Kidney (tissue), 14 donors: ENCODE data around the gene ICA1. TPM values are rescaled to one million over a fixed set of nuclear protein-coding genes. Genes with fewer than 3 reads are reported as not detected.

Experiments
- DNase-seq, 5 donors: peaks; one replicate each; pipeline ENCODE4 v3.0.0-alpha.2; 2013 to 2020
- FAIRE-seq: peaks from 2 replicates; lab custom pipeline; 2012; peaks lifted over from hg19 to GRCh38; lab: Jason Lieb, UNC
- H3K27ac ChIP-seq, 2 donors: one replicate each; pipeline ENCODE4 v1.7.0; 2013; ENCODE audit warnings: low read depth in 2 of 2, low read length in 2 of 2, inconsistent platforms in 1 of 2
- H3K27me3 ChIP-seq: one replicate; pipeline ENCODE4 v1.7.1; 2013; ENCODE audit warnings: low read length, inconsistent platforms; ENCODE audit not compliant: control insufficient read depth, insufficient read depth
- H3K36me3 ChIP-seq, 3 donors: one replicate each; pipeline versions ENCODE4 v1.7.0 to v1.7.1; 2013; ENCODE audit warnings: low read length in 3 of 3, control low read depth in 1 of 3, inconsistent platforms in 1 of 3; ENCODE audit not compliant: insufficient read depth in 3 of 3, control insufficient read depth in 2 of 3
- H3K4me1 ChIP-seq, 3 donors: one replicate each; pipeline versions ENCODE4 v1.7.0 to v1.7.1; 2013; ENCODE audit warnings: low read length in 3 of 3, inconsistent platforms in 1 of 3, low read depth in 1 of 3; ENCODE audit not compliant: control insufficient read depth in 2 of 3, insufficient read depth in 2 of 3
- H3K4me3 ChIP-seq, 3 donors: one replicate each; pipeline versions ENCODE4 v1.7.0 to v1.8.1; 2013; ENCODE audit warnings: low read length in 3 of 3, control low read depth in 1 of 3, inconsistent platforms in 1 of 3
- H3K9ac ChIP-seq, 3 donors: one replicate each; pipeline versions ENCODE4 v1.7.0 to v1.7.1; 2013; ENCODE audit warnings: low read length in 3 of 3, control low read depth in 1 of 3, inconsistent platforms in 1 of 3
- H3K9me3 ChIP-seq, 3 donors: one replicate each; pipeline versions ENCODE4 v1.7.0 to v1.7.1; 2013; ENCODE audit warnings: low read length in 3 of 3, control low read depth in 1 of 3, inconsistent platforms in 1 of 3; ENCODE audit not compliant: control insufficient read depth in 2 of 3, insufficient read depth in 1 of 3
- CTCF ChIP-seq: IDR thresholded peaks from 3 replicates; pipeline ENCODE4 v1.5.1; 2012; ENCODE audit warnings: mild to moderate bottlenecking, moderate library complexity, borderline replicate concordance; ENCODE audit not compliant: insufficient read depth; ENCODE audit errors: extremely low read depth
- intact Hi-C: fragments of 100-400 bp; cut with DNase I; formaldehyde crosslinking; loops from one replicate; pipeline ENCODE4 v1.11.1; 2022
- polyA plus RNA-seq: library from polyadenylated mRNA; stranded (reverse); fragments of 350-450 nt; fragmentation: Illumina TruSeq; extraction: RNeasy Lipid Tissue Mini Kit (QIAGEN cat#74804); gene quantifications from one replicate; pipeline ENCODE4 v1.2.3, GENCODE V29; 2014; ENCODE audit warnings: low read depth, low replicate concordance; ENCODE audit not compliant: insufficient read depth
- total RNA-seq: library from RNA; stranded (reverse); fragmentation: NEBNext Ultra II Directional; extraction: Animal tissue kit (Norgen Biotek cat#: 25700); gene quantifications from one replicate; pipeline ENCODE4 v1.2.1, GENCODE V29; 2021
- donor health status: control.
- donor health status: control.
- donor health status: control.
- donor health status: control.
- donor health status: control.
- donor health status: DM: yes; HTN: yes; CAD: no.
- donor health status: Normal renal cell carcinoma (clear cell type).

ICA1 gene
- total and polyA plus RNA-seq, 2 donors from 2014 or later = 24.2 to 41.8 TPM

DNA sequence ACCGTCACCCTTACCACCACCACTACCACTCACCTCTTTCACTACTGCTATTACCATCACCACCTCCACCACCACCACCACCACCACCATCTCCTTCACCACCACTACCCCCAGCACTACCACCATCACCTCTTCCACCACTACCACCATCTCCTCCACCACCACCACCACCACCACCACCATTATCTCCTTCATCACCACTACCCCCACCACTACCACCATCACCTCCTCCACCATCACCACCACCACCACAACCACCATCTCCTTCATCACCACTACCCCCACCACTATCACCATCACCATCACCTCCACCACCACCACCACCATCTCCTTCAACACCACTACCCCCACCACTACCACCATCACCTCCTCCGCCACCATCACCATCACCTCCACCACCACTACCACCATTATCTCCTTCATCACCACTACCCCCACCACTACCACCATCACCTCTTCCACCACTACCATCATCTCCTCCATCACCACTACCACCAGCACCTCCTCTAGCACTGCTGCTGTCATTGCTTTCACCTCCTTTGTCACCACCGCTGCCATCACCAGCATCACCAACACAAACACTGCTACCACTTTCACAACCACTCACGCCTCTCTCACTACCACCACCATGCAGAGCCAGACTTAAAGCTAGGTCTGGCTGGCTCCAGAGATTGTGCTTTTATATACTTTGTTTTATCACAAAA, 109.3 kb downstream of the ICA1 start:
- Histone ChIP-seq H3K9me3 (no peaks in the 10 kb centered on the region), H3K27ac (no peak overlapping the region), H3K4me1 (peaks cover 3 to 23% (median 5%) of the 10 kb centered on the region in 3 donors), H3K9ac (no peak overlapping the region), H3K36me3 (peaks cover 0 to 4% (median 0%) of the 10 kb centered on the region in 3 donors), H3K4me3 (no peak overlapping the region), H3K27me3 (no peaks in the 10 kb centered on the region)
- intact Hi-C loops = no loop called here
- FAIRE-seq (no peak), DNase-seq (no peak)
- TF ChIP-seq CTCF = no peak

DNA sequence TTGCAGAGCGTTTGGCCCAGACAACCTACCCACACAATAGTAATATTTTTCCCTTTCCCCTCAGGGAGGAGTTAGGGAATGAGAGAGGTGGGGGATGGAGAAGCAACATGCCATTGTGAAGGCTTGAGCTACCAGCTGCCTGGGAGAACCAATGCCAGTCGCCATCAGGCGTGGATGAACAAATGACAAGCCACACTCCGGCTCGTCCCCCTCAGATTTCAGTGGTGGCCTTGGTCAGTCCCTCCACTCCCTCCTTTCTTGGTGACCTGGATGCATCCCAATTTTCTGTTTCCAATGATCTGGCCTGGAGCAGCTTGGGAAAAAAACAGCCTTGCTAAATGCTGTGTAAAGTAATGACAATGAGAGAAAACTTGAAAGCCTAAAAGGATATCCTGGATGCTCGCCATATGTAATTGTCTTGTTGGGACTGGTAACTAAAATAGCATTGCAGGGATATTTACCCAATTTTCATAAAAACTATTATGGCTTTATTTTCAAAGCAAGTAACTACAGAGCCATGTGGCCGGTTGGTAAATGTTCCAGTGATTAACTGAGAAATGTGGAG, 110.7 kb downstream of the ICA1 start:
- H3K9me3 ChIP-seq = no peaks in the 10 kb centered on the region
- no peak for FAIRE-seq
- no peak for TF ChIP-seq CTCF
- H3K27ac ChIP-seq = no peak overlapping the region
- no peak overlapping the region for H3K4me3 ChIP-seq
- no peak for DNase-seq
- H3K27me3 ChIP-seq = no peaks in the 10 kb centered on the region
- peaks cover 3 to 28% (median 5%) of the 10 kb centered on the region in 3 donors for H3K4me1 ChIP-seq
- intact Hi-C loops = no loop called here
- H3K9ac ChIP-seq = no peak overlapping the region
- H3K36me3 ChIP-seq = peaks cover 0 to 2% (median 0%) of the 10 kb centered on the region in 3 donors

- Histone ChIP-seq H3K4me1 (peaks cover 0 to 33% (median 5%) of the 10 kb centered on the region in 3 donors), H3K27ac (peak overlapping the region in 1 of 2 donors; percentile 0)
- no peak for FAIRE-seq
Measured at GRCh38 chr7:8149222-8149621, 112.7 kb downstream of the ICA1 start.

More at GRCh38 chr7:8149222-8149621, 112.7 kb downstream of the ICA1 start:
- Histone ChIP-seq H3K4me3 (no peak overlapping the region), H3K36me3 (no peaks in the 10 kb centered on the region), H3K9ac (peak overlapping the region in 1 of 3 donors; percentile 2), H3K9me3 (no peaks in the 10 kb centered on the region), H3K27me3 (no peaks in the 10 kb centered on the region)
- no peak for TF ChIP-seq CTCF
- intact Hi-C loops = no loop called here
- peak in 2 of 5 donors; percentile 46 to 76 for DNase-seq
